ENCODE results near the gene HDAC9. TPM values are rescaled to one million over a fixed set of nuclear protein-coding genes. Genes with fewer than 3 reads are reported as not detected.
A peak's percentile ranks its signal among the peaks of the same experiment; 100 is the strongest.

The HDAC9 gene
- total and polyA plus RNA-seq, 11 donors: 4.8 to 62.9 (median 30.6) TPM

DNA sequence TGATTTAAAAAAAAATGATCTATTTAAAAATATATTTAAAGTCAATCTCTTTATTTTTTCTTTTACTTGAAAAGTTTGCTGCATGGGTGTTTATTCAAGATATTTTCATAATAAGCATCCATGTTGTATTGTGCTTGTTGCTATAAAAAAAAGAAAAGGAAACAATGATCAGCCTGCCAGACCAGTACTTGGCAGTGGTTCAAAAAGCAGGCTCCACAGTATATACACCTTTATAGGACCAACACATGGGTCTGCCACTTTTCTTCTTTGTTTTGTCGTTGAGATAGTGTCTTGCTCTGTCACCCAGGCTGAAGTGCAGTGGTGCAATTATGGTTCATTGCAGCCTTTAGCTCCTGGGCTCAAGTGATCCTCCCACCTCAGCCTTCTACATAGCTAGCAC lies 393.9 kb downstream of the HDAC9 start:
- no peaks in the 10 kb centered on the region for H3K27me3 ChIP-seq
- no peaks in the 10 kb centered on the region for H3K36me3 ChIP-seq
- 44 to 62% (median 46%) methylated on average over 1 of the region's 1 CpG for WGBS, 4 donors
- no peak overlapping the region for H3K4me3 ChIP-seq
- TF ChIP-seq POLR2A (IDR thresholded peaks at IDR 0.05): no peak
- TF ChIP-seq, protein P1, sequence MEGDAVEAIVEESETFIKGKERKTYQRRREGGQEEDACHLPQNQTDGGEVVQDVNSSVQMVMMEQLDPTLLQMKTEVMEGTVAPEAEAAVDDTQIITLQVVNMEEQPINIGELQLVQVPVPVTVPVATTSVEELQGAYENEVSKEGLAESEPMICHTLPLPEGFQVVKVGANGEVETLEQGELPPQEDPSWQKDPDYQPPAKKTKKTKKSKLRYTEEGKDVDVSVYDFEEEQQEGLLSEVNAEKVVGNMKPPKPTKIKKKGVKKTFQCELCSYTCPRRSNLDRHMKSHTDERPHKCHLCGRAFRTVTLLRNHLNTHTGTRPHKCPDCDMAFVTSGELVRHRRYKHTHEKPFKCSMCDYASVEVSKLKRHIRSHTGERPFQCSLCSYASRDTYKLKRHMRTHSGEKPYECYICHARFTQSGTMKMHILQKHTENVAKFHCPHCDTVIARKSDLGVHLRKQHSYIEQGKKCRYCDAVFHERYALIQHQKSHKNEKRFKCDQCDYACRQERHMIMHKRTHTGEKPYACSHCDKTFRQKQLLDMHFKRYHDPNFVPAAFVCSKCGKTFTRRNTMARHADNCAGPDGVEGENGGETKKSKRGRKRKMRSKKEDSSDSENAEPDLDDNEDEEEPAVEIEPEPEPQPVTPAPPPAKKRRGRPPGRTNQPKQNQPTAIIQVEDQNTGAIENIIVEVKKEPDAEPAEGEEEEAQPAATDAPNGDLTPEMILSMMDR (IDR thresholded peaks at IDR 0.05): no peak
- intact Hi-C loops (cut with DNase I): no loop called here
- H3K9me3 ChIP-seq: no peaks in the 10 kb centered on the region
- H3K27ac ChIP-seq: no peak overlapping the region
- ATAC-seq (no peak), DNase-seq (no peak)
- H3K4me1 ChIP-seq: peaks cover 0 to 27% (median 11%) of the 10 kb centered on the region in 12 donors

DNA sequence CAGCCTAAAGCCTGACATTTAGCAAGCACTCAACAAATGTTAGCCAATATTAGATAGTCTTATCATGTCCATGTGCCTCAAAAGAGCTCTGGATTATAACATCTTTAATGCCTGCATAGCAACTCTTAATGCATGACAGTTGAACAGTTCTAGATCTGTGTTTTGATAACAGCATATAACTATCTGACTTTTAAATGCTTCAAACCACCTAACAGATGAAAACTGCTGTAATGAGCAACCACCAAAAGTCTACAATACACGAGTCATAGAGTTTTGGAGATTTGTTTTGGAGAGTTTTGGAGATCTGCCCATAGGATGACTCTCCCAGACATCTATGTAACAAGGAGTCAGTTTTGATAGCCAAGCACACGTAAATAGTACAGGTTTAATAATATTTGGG lies 394.6 kb downstream of the HDAC9 start:
- H3K27ac ChIP-seq: no peak overlapping the region
- ATAC-seq: peak in 1 of 4 donors; percentile 57
- H3K4me3 ChIP-seq: no peak overlapping the region
- no peak for TF ChIP-seq POLR2A (IDR thresholded peaks at IDR 0.05)
- TF ChIP-seq, protein P1 (IDR thresholded peaks at IDR 0.05): no peak
- H3K27me3 ChIP-seq: no peaks in the 10 kb centered on the region
- no peaks in the 10 kb centered on the region for H3K36me3 ChIP-seq
- intact Hi-C loops (cut with DNase I): no loop called here
- peaks cover 0 to 27% (median 11%) of the 10 kb centered on the region in 12 donors for H3K4me1 ChIP-seq
- H3K9me3 ChIP-seq: no peaks in the 10 kb centered on the region
- no peak for DNase-seq
- WGBS, 4 donors: 34 to 53% (median 40%) methylated on average over 2 of the region's 2 CpGs

DNA sequence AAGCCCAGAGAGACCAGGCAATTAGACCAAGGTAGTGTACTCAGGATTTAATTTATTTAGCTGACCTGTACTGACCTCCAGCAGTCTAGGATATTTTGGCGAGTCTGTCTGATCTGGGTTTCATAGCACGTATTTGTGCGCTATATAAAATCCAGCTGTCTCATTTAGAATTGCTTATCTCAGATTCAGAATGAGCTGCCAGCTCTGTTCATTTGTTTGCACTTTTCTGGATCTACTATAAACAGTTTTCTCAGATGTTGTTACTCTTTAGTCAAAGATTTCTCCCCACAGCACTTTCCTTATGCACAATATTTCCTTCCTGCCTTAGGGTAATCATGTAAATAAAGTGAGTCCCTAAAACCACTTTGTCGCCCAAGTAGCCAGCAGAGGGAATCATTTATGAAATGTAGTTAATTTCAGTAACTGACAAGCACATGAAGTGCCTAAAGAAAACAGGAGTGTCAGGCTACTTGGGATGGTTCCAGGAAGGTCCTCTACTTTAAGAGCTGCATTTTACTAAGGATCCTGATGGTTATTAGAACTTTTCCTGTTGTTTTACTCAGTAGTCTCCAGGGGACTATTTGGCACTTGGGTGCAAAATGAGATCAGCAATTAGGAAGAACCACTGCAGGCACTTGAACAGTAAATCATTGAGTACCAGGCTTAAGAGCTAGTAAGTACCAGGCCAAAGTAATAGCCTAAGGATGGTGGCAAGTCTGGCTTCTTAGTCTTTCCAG lies 395.5 kb downstream of the HDAC9 start:
- DNase-seq (no peak), ATAC-seq (peak in 2 of 4 donors; percentile 28 to 31)
- H3K9me3 ChIP-seq: no peaks in the 10 kb centered on the region
- peaks cover 0 to 27% (median 11%) of the 10 kb centered on the region in 12 donors for H3K4me1 ChIP-seq
- H3K27me3 ChIP-seq: no peaks in the 10 kb centered on the region
- H3K36me3 ChIP-seq: no peaks in the 10 kb centered on the region
- TF ChIP-seq, protein P1 (IDR thresholded peaks at IDR 0.05): no peak
- TF ChIP-seq POLR2A (IDR thresholded peaks at IDR 0.05): no peak
- WGBS, 4 donors: 18 to 37% (median 29%) methylated on average over 4 of the region's 4 CpGs
- H3K4me3 ChIP-seq: no peak overlapping the region
- no peak overlapping the region for H3K27ac ChIP-seq
- intact Hi-C loops (cut with DNase I): no loop called here

DNA sequence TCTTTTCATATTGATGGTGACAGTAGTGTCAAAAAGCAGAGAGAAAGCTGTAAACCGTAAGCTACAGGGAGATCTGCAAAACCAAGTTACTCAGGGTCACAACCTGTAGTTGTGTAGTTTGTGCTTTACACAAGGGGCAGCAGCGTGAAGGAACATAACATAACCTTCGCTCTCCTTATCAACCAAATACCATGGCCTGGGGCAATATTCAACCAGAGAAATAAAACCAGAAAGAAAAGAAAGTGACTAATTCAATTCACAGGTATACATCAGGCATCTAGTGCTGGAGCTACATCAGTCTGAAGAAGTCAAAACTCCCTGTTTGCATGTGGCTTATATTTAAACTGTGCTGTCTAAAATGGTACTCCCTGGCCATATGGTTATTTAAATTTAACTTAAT lies 397.6 kb downstream of the HDAC9 start:
- intact Hi-C loops (cut with DNase I): no loop called here
- Histone ChIP-seq H3K36me3 (no peaks in the 10 kb centered on the region), H3K4me1 (peaks cover 0 to 27% (median 11%) of the 10 kb centered on the region in 12 donors), H3K27me3 (no peaks in the 10 kb centered on the region), H3K4me3 (no peak overlapping the region), H3K9me3 (no peaks in the 10 kb centered on the region), H3K27ac (no peak overlapping the region)
- ATAC-seq: no peak
- 96 to 99% (median 98%) methylated on average over 3 of the region's 3 CpGs for WGBS, 4 donors
- TF ChIP-seq, protein P1 (IDR thresholded peaks at IDR 0.05): no peak
- TF ChIP-seq POLR2A (IDR thresholded peaks at IDR 0.05): no peak
- DNase-seq: no peak
